ENCODE results near the gene RFX3.

The RFX3 gene

DNA sequence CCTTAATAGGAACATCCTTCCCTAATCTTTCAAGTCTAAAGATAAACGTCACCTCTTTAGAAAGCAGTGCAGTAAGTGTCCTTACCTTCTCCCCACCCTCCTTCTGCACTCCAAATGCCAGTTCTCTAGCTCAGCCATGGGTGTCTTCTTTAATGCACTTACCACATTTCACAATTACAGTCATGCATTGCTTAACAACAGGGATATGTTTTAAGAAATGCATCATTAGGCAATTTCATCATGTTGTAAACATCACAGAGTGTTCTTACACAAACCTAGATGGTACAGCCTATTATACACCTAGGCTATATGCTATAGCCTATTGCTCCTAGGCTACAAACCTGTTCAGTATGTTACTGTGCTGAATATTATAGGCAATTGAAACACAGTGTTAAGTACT is 91.2 kb downstream of the RFX3 start:
- DNase-seq (ENCODE audit: low read depth), result peak; percentile 55
- TF ChIP-seq, protein P1, sequence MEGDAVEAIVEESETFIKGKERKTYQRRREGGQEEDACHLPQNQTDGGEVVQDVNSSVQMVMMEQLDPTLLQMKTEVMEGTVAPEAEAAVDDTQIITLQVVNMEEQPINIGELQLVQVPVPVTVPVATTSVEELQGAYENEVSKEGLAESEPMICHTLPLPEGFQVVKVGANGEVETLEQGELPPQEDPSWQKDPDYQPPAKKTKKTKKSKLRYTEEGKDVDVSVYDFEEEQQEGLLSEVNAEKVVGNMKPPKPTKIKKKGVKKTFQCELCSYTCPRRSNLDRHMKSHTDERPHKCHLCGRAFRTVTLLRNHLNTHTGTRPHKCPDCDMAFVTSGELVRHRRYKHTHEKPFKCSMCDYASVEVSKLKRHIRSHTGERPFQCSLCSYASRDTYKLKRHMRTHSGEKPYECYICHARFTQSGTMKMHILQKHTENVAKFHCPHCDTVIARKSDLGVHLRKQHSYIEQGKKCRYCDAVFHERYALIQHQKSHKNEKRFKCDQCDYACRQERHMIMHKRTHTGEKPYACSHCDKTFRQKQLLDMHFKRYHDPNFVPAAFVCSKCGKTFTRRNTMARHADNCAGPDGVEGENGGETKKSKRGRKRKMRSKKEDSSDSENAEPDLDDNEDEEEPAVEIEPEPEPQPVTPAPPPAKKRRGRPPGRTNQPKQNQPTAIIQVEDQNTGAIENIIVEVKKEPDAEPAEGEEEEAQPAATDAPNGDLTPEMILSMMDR (IDR thresholded peaks at IDR 0.05; ENCODE audit: control insufficient read depth, insufficient read depth, low read depth, low read length, missing control alignments), result no peak
- H3K4me3 ChIP-seq (ENCODE audit: control insufficient read depth, low read depth, low read length), result no peak overlapping the region

DNA sequence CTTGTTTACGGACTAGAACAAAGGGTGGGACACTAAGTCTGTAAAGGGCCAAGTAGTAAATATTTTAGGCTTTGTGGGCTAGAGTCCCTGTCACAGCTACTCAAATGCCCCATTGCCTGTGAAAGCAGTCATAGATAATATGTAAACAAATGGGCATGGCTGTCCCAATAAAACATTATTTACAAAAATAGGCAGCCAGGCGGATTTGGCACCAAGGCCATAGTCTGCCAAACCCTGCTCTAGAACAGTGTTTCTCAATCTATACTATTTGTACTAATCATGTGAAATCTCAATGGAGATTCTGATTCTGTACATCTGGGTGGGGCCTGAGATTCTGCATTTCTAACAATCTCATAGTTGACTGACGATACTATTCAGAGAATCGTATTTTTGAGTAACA is 92.0 kb downstream of the RFX3 start:
- H3K4me3 ChIP-seq (ENCODE audit: control insufficient read depth, low read depth, low read length), result no peak overlapping the region
- no peak for DNase-seq (ENCODE audit: low read depth)
- TF ChIP-seq, protein P1 (IDR thresholded peaks at IDR 0.05; ENCODE audit: control insufficient read depth, insufficient read depth, low read depth, low read length, missing control alignments), result no peak

DNA sequence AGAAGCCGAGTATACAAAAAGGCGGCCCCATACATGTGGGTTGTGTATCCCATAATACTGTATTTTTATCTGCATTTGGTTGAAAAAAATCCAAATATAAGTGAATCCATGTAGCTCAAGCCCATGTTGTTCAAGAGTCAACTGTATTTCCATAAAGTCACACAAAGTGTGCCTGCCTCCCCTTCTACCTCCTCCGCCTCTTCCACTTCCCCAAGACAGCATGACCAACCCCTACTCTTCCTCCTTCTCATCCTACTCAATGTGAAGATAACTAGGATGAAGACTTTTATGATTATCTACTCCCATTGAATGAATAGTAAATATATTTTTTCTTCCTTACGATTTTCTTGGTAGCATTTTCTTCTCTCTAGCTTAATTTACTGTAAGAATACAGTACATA is 92.7 kb downstream of the RFX3 start:
- no peak for DNase-seq (ENCODE audit: low read depth)
- TF ChIP-seq, protein P1 (IDR thresholded peaks at IDR 0.05; ENCODE audit: control insufficient read depth, insufficient read depth, low read depth, low read length, missing control alignments), result no peak
- H3K4me3 ChIP-seq (ENCODE audit: control insufficient read depth, low read depth, low read length), result no peak overlapping the region

DNA sequence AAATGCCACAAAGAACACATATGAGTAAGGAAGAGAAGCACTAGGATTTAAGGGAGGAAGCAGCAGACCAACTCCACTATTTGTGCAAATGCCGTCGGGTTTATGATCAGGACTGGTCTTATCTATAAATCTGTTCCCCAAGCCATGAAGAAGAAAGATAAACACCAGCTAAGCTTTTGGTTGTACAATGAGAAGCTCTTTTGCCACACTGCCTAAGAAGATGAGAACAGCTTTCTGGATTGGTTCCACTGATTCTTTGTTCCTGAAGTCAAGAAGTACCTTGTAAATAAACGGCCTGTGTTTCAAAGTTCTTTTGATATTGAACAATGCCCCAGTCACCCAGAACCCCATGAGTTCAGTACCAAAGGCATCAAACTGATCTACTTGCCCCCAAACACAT is 93.9 kb downstream of the RFX3 start:
- TF ChIP-seq, protein P1 (IDR thresholded peaks at IDR 0.05; ENCODE audit: control insufficient read depth, insufficient read depth, low read depth, low read length, missing control alignments), result no peak
- no peak overlapping the region for H3K4me3 ChIP-seq (ENCODE audit: control insufficient read depth, low read depth, low read length)
- DNase-seq (ENCODE audit: low read depth), result no peak

DNA sequence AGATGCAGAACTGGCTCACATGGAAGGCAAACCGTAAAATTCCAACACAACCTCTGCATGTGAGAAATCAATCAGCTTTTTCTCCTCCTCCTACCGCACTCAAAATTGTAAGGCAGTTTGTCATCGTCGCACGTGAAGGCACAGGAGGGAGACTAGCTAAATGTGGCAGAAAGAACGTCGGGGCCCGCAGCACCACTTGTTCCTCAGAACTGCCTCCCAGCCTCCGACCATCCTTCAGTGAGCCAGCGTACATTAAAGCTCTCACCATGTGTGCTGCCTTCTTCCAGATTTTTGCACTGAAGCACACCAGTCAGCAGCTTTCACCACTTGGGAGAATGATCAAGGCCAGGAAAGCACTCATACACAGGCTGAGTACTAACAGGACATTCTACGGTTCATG is 105.9 kb downstream of the RFX3 start:
- TF ChIP-seq, protein P1 (IDR thresholded peaks at IDR 0.05; ENCODE audit: control insufficient read depth, insufficient read depth, low read depth, low read length, missing control alignments), result no peak
- no peak overlapping the region for H3K4me3 ChIP-seq (ENCODE audit: control insufficient read depth, low read depth, low read length)
- DNase-seq (ENCODE audit: low read depth), result no peak

DNA sequence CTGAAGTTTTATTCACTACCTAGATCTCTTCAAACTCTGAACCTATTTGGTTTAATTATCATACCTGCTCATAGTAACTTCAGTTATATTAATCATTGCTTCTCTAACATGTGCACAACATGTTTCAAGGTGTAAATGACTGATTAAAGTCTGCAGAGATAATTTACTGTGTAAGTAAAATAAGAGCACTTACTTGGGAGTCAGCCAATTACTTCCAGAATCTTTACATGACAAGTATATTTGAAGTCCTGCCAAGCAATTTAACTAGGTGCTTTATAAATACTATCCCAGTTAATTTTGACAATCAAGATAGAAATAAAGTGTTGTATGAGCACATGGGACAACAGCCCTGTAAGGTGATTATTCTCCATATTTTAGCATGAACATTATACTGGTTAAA is 109.9 kb downstream of the RFX3 start:
- no peak for DNase-seq (ENCODE audit: low read depth)
- TF ChIP-seq, protein P1 (IDR thresholded peaks at IDR 0.05; ENCODE audit: control insufficient read depth, insufficient read depth, low read depth, low read length, missing control alignments), result no peak
- no peak overlapping the region for H3K4me3 ChIP-seq (ENCODE audit: control insufficient read depth, low read depth, low read length)

DNA sequence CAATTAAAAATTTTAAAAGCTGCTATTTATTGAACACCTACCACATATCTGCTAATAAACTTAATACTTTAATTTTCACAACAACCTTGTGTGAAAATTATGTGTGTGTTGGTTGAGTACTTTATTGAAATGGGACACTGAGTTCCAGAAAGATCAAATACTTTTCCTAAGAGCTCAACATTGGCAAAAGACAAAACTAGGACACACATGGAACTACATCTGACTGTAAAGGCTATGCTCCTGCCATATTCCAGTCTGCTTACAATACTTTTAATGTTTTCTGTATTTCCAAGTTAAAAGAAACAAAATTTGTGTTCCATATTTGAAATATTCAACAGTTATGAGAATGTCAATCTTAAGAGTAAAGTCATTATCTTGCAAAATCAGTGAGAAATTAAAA is 111.8 kb downstream of the RFX3 start:
- DNase-seq (ENCODE audit: low read depth), result no peak
- H3K4me3 ChIP-seq (ENCODE audit: control insufficient read depth, low read depth, low read length), result no peak overlapping the region
- TF ChIP-seq, protein P1 (IDR thresholded peaks at IDR 0.05; ENCODE audit: control insufficient read depth, insufficient read depth, low read depth, low read length, missing control alignments), result no peak
